ENCODE data around the gene CCNI.
"Not testable (repeated sequence)": the region's sequence is repeated elsewhere in the genome, so short reads cannot be mapped to it uniquely, and the experiment has no call there.

CCNI gene, protein sequence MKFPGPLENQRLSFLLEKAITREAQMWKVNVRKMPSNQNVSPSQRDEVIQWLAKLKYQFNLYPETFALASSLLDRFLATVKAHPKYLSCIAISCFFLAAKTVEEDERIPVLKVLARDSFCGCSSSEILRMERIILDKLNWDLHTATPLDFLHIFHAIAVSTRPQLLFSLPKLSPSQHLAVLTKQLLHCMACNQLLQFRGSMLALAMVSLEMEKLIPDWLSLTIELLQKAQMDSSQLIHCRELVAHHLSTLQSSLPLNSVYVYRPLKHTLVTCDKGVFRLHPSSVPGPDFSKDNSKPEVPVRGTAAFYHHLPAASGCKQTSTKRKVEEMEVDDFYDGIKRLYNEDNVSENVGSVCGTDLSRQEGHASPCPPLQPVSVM

DNA sequence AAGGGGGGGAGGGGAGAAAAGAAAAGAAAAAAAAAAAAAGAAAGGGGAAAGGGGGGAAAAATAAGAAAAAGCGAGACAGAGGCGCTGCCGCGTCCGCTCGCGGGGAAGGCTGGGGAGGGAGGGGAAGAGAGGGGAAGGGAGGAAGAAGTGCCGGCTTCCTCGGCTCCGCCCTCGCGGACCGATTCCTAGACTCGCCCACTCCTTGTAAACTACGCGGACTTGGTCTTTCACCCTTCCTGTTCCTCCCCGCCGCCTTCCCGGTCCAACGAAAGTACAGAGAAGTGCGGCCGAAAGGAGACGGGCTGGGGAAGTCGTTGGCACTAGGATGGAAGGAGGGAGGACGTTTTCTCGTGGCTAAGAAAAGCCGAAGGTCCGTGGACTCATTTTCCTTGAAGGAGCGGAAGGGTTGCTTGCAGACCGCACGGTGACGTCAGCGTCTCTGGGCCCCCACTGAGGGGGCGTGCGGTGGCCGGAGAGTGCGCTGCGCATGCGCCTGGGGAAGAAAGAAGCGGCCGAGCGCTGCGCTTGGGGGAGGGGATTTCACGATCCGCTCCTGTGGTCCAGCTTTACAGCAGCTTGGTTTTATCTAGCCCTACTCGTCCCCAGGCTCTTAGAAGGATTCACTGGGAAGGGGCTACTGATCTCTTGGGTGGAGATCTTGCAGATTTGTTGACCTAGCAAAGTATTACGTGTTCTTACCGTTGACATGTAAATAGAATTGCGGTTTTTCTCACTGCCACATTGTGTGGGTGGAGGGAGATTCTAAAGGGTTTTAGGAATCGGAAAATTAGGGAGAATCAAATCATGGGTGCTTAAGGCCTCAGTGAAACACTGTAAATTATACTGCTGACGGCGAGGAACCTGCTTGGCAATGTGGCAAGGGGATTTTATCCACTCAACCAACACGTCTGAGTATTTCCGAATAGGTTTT, at the start of gene CCNI:
Gene CCNI, minus strand, starts transcription at position 121 of the 931 bp plus-strand sequence. CDS start 9,627 bp downstream, outside the sequence.
- DNase-seq = peak; percentile 94

DNA sequence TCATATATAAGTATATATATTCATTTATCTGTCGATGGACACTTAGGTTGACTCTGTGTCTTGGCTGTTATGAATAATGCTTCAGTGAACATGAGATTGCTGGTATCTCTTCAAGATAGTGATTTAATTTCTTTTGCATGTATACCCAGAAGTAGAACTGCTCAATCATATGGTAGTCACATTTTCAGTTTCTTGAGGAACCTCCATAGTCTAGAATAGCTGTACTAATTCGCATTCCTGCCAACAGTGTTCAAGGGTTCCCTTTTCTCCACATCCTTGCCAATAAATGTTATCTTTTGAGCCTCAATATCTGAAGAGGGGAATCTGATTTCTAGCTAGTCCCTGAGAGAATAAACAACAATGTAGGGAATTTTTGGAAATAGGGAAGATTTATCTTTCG, 48.8 kb upstream of the CCNI start:
- no peak for DNase-seq

DNA sequence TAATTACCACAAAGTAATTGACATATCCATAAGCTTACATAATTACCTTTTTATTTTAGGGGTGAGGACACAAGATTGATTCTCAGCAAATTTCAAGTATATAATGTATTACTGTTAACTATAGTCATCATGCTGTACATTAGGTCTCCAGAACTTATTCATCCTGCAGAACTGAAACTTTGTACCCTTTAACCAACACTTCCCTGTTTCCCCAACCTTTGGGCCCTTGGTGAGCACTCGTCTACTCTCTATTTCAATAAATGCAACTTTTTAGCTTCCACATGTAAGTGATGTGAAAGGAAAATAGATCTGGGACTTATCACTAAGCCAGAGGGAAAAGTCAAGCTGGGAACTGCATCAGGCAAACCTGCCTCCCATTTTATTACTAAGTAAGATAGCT, 47.6 kb upstream of the CCNI start:
- DNase-seq = no peak

DNA sequence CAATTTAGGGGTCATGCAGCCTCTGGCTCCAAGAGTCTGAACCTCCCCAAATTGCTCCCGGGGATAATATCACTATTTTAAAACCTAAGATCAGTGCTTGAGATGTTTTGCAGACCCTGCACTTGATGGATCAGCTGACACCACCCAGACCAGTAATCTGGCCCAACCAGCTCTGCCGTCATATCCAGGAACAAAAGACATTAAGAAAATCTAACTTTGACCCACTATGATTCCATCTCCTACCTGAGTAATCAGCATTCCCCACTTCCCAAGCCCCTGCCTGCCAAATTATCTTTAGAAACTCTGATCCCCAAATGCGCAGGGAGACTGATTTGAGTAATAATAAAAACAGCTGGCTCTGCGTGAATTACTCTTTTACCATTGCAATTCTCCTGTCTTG, 46.9 kb upstream of the CCNI start:
- DNase-seq = no peak

DNA sequence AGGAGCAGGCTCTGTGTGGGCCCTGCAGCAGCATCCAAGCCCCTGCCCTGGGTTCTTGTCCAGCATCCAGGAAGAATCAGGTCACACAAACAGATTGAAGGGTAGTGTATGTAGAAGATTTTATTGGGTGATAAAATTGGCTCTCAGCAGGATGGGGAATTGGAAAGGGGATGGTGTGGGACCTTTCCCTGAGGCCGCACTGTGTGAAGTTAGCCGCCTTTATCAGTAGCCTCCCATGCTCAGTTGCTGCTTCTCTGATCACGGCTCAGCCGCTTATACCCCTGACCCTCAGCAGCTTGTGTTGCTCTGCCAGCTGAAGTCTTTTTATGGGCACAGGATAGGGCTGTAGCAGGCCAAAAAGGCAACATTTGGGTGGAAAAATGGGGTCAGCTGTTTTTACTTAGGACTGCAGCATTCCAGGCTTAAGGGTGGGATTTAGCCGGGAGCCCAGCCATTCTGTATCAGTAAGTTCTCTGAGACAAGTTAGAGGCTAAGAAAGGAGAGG, 46.0 kb upstream of the CCNI start:
- DNase-seq = no peak

DNA sequence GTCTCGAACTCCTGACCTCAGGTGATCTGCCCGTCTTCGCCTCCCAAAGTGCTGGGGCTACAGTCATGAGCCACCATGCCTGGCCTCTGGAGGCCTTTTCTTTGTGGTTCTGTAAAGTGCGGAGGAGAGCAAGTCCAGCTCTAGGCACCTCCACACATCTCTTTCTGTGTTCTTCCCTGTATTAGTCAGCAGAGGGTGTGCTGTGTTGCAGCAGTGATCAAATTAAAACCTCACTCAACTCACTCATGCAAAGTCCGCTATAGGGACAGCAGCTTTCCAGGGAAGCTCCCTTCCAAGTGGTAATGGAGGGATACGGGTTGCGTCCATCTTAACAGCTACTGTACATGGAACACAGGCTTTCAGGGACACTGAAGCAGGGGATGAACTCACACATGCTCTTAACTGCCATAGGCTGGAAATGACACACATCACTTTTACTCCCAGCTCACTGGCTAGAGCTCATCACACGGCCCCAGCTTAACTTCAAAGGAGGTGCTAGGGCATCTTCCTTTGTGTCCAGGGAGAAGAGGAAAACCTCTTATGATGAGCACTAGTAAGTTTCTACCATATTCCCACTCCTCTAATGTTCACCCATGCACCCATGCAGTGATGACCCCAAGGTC, 45.2 kb upstream of the CCNI start:
- DNase-seq = no peak

DNA sequence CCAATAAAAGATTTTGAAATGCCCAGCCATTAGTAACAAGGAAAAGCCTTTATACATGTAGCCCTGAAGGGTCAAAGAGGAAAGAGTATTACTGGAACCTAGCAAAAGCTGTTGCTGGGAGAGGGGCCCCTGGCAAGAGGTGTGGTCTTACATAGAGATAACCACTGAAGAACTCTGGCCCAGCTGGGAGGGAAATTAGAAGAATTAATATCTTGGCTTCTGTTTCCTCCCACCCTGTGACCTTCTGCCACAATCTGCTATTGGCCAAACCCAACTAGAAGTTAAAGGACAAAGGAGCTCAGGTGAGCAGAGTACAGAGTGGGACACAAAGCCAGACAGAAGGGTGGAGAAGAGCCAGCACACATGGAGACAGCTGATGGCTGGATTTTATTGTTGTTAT, 41.9 kb upstream of the CCNI start:
- no peak for DNase-seq

DNA sequence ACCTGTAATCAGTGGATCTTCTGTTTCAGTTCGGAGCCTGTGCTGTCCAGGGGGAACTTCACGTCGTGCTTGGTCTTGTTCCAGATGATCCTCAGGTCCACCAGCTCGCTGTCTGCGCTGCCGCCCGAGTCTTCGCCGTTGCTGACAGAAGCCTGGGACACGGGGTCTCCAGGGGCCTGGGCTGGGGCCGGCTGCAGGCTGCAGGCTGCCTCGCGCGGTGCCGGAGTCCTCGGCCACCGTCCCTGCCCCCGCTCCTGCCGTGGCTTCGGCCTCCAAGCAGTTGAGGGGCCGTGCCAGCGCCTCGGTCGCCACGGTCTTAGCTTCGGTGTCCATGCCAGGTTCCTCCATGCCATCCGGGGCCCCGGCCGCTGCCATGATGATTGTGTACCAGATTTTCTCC, 37.3 kb upstream of the CCNI start:
- no peak for DNase-seq

DNA sequence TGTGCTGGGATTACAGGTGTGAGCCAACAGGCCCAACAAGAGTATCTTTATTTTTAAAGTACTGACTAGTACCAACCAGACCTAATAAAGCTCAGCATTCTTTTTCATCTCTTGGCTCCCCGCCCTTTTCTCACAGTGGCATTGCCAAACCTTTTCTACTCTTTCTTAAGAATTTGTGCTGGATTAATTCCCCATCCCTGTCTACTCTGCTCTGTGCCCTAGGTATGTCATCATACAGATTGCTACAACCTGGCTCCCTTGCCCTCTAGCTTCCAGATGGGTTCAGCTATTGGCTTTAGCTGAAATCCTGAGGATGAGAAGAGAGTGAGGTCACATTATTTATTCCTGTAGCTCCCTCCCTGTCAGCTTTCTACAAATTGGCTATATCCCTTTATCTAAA, 34.9 kb upstream of the CCNI start:
- no peak for DNase-seq

DNA sequence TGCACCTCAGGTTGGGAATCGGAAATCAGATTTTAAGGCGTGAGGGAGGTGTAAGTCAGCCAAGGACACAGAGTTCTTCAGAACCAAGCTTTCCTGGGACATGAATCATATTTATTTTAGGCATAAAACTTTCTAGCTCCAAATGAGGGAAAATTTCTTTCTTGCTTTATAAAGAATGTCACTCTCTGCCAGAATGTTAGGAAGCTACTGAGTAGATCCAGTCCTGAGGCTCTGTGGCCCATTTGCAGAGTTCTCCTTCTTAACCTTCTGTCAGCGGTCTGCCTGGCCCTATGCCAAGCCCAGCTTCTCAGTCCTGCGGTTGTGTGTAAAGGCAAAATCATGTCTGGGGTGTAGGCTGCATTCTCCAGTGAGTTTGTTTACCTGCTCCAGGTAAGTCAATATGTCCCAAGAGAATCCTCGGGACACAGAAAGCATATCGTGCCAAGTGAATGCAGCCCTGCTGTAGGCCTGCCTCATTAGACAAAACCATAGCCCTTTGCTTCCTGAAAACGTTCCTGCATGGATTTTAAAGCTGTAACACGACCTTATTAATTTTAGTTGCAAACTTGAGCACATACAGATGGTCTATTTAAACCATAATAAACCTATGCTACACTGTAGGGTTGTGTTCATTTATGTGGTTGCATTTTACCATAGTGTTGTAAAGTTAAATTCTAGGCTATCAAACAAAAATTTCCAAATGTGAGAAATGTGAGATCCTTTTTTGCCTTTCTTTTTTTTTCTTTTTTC, 29.2 kb upstream of the CCNI start:
- DNase-seq = peak; percentile 85

DNA sequence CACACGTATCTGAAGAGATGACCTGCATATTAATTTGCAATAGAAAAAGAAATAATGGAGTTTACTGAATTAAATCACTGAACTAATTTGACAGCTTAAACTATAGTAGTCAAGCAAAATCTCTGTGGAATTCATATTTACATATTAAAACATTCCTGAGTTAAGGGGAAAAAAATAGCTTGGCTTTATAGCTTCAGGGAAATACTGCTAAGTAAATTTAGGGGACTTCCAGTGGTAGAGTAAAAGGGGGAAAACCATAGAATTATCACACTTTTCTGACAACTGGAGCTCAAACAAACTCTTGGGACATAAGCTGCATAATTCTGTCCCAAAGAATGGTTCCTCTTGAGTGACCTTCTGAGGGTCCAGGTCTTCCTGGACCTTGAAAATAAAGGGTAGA, 28.6 kb upstream of the CCNI start:
- DNase-seq = no peak

DNA sequence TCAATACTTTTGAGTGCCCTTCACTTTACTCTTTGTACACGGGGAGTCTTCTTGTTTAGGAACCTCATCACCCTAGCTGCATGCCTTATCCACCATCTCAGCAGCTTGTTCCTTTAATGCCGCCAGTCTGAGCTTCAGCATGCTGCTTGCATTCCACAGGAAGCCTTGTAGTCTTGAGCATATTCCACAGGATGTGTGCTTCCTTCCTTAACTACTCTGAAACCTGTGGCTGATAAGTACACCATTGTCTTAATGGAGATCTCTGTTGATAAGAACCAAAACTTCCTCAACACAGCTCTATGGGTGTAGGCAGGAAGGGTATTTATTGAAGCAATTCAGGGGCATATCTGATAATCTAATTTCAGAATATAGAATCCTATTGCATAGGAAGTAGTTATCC, 24.4 kb upstream of the CCNI start:
- DNase-seq = no peak

DNA sequence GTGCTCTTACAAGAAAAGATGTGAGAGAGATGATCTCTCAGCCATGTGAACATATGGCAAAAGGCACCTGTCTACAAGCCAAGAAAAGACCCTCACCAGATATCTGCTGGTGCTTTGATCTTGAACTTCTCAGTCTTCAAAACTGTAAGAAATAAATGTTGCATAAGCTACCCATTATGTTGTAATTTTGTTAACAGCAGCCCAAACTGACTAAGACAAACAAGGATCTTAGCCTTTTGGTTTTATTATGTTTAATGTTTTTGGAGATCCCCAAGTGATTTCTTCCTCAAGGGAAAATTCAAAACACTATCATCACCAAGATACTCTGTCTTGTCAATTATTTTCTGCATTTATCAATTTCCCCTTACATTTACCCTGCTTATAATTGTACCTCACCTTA, 21.8 kb upstream of the CCNI start:
- no peak for DNase-seq

DNA sequence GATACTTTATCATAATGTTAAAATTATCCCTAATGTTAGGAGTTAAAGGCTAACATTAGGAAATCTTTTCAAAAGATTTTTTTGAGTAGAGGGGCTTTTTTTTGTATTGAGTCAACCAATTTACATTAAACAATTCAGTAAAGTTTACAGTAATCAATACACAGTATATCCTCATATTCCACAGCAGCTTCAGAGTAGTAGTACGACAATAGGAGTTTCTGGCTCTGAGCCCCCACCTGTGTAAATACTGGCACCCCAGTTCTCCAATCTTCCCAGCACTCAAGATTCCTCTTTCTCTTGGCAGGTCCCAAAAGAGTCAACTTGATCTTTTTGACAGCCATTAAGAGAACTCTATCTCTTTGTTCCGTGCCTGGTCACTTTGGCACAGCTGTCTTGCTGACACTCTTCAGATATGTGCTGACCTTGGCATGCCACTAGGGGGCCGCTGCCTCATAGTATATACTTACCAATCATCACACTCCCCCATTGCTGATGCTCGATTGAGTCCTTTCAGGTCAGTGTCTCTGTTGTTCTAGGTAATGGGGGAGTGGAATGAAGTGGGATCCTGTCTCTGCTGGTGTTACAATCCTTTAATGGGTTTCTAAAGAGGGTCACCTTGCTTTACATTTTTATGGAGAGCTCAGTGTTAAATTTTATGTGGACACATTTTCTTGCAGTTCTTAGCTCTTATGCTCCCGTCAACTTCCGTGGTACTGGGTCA, 19.5 kb upstream of the CCNI start:
- peak; percentile 68 for DNase-seq

DNA sequence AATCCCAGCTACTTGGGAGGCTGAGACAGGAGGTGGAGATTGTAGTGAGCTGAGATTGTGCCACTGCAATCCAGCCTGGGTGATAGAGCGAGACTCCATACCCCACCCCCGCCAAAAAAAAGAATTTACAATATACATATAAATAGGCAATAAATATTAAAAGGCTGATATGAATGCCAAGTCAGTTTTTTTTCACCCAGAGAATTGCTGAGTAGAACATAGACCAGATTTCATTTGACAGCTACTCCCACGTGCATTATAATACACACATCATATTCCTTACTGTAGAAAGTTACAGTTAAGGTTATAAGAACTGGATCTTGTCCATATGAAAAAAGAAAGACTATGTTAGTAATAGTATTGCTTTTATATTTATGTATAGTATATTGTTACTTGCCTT, 18.7 kb upstream of the CCNI start:
- no peak for DNase-seq

DNA sequence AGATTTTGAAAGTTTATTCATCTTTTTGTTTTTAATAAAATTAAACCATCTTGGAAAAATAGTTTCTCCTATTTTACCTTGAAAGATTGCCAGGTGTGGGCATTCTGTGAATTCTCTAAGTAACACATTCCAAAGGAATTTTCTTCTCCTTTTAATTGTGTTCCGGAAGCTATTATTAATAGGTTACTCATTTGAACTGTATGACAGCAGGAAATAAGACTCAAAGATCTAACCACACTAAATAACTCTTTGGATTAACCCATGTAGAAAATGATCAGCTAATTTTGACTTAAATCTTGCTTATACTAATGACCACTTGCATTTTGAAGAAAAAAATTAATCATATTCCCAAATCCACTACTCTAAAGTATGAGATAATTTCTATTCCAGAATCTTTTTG, 17.6 kb upstream of the CCNI start:
- no peak for DNase-seq

DNA sequence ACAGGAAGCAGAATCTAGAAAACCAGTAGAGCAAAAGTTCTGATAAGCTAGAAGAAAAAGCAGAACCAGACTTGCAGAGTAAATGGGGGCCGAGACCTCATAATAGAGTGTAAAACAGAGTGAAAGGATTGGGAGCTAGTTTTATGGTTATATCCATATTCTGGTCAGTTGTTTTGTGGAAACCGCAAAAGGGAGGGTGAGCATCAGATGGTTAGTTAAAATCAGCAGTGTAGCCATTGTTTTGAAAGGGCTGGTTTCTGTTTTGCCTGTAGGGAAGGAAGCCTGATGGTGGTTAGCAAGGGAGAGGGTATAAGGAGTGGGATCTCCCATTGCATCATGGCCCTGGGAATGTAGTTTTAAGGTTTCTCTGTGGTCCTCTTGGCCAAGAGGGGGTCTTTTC, 17.2 kb upstream of the CCNI start:
- DNase-seq = no peak

DNA sequence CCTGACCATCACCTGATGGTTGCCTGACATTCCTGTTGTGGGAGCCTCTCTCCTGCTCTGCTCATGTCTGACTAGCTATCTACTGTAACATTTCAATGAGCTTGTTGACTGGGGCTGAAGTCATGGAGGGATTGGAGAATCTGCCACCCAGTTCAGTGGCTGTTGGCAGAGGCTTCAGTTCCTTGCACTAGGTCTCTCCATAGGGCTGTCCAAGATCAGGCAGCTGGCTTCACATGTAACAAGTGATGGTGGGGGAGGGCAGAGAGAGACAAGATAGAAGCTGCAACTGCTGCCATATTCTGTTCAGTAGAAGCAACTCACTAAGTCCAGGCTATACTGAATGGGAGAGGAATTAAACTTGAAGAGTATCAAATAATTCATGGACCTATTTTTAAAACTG, 14.1 kb upstream of the CCNI start:
- no peak for DNase-seq

DNA sequence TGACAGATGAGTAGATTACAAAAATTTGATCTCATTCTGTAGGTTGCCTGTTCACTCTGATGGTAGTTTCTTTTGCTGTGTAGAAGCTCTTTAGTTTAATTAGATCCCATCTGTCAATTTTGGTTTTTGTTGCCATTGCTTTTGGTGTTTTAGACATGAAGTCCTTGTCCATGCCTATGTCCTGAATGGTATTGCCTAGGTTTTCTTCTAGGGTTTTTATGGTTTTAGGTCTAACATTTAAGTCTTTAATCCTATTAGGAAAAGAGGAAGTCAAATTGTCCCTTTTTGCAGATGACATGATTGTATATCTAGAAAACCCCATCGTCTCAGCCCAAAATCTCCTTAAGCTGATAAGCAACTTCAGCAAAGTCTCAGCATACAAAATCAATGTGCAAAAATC, 11.2 kb upstream of the CCNI start:
- not testable (repeated sequence) for DNase-seq

DNA sequence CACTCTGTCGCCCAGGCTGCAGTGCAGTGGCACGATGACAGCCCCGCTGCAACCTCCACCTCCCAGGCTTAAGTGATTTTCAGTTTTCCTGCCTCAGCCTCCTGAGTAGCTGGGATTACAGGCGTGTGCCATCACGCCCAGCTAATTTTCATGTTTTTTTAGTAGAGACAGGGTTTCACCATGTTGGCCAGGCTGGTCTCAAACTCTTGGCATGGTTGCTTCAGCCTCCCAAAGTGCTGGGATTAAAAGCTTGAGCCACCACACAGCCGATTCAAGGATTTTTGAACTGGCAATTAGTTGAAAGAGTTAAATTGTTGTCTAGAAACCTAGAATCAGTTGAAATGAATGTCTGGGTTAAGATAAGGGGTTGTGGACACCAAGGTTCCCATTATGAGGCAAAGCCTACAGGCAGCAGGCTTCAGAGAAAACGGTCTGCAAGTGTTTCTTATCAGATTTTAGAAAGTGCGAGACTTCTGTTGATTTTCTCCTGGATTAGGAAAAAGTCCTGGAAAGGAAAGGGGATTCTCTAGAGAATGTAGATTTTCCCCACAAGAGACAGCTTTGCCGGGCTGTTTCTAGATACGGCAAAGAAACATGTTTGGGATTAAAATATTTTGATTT, 8.3 kb upstream of the CCNI start:
- DNase-seq = no peak

DNA sequence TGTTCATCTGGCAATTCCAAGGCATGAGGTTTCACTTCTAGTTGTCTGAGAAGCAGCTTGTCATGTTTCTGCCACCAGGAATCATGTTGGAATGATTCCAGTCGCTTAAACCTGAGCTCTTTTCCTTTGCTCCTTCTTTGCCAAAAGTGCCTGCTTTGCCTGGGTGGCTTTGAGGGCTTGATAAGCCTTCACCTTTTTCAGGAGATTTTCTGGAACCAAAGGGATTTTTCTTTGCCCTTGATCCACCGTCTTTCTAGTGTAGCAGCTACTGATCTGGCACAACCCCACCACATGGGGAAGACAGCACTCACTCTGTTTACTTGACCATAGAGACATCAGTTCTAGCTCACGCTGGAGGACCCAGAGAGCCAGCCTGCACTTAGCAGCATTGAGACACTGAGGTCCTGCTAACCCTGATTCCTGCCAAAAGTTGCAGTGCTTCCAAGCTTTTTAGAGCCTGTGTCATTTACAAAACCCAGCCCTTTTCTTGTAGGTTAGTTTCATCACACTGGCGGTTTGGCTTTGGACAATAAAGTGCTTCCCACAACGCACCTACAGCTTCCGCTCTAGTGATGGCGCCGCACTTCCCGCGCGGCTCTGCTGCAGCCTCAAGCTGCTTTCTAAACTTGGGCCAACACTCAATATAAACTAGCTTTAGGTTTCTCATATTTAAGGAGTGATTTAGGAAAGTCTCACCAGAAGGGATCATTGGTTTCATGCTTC, 7.3 kb upstream of the CCNI start:
- no peak for DNase-seq

Measured in NCI-H2029 (cell line).